DMS 273 (cell line): ENCODE results near the gene ADPRHL1.
"Not testable (repeated sequence)": the region's sequence is repeated elsewhere in the genome, so short reads cannot be mapped to it uniquely, and the experiment has no call there.

Source experiments
- DNase-seq: peaks from one replicate; lab custom pipeline; 2025; ENCODE audit not compliant: unreplicated experiment; lab: John Stamatoyannopoulos, UW

Gene ADPRHL1

GRCh38 chr13:113373811-113374485 lies 79.3 kb downstream of the ADPRHL1 start:
- no peak for DNase-seq

GRCh38 chr13:113371701-113372100 lies 81.6 kb downstream of the ADPRHL1 start:
- DNase-seq: not testable (repeated sequence)

- DNase-seq: no peak
Observed at GRCh38 chr13:113371061-113371460, 82.2 kb downstream of the ADPRHL1 start.

GRCh38 chr13:113369881-113370280 lies 83.4 kb downstream of the ADPRHL1 start:
- no peak for DNase-seq

GRCh38 chr13:113369189-113369588 lies 84.1 kb downstream of the ADPRHL1 start:
- no peak for DNase-seq

- DNase-seq: not testable (repeated sequence)
Observed at GRCh38 chr13:113368353-113368752, 84.9 kb downstream of the ADPRHL1 start.

- DNase-seq: no peak
Observed at GRCh38 chr13:113367771-113368170, 85.5 kb downstream of the ADPRHL1 start.

- no peak for DNase-seq
Observed at GRCh38 chr13:113367020-113367560, 86.2 kb downstream of the ADPRHL1 start.

- no peak for DNase-seq
Observed at GRCh38 chr13:113365971-113366588, 87.2 kb downstream of the ADPRHL1 start.

- no peak for DNase-seq
Observed at GRCh38 chr13:113365583-113365970, 87.7 kb downstream of the ADPRHL1 start.

- no peak for DNase-seq
Observed at GRCh38 chr13:113364901-113365582, 88.2 kb downstream of the ADPRHL1 start.

- no peak for DNase-seq
Observed at GRCh38 chr13:113364311-113364889, 88.9 kb downstream of the ADPRHL1 start.

- no peak for DNase-seq
Observed at GRCh38 chr13:113361406-113361805, 91.9 kb downstream of the ADPRHL1 start.

GRCh38 chr13:113360446-113360845 lies 92.8 kb downstream of the ADPRHL1 start:
- no peak for DNase-seq

GRCh38 chr13:113359571-113359970 lies 93.7 kb downstream of the ADPRHL1 start:
- DNase-seq: no peak

- no peak for DNase-seq
Observed at GRCh38 chr13:113358653-113359190, 94.6 kb downstream of the ADPRHL1 start.

GRCh38 chr13:113357529-113357928 lies 95.8 kb downstream of the ADPRHL1 start:
- no peak for DNase-seq

- DNase-seq: no peak
Observed at GRCh38 chr13:113356596-113356995, 96.7 kb downstream of the ADPRHL1 start.

- no peak for DNase-seq
Observed at GRCh38 chr13:113355621-113356020, 97.7 kb downstream of the ADPRHL1 start.

- no peak for DNase-seq
Observed at GRCh38 chr13:113354831-113355610, 98.3 kb downstream of the ADPRHL1 start.

- no peak for DNase-seq
Observed at GRCh38 chr13:113353254-113353653, 100.0 kb downstream of the ADPRHL1 start.
